Lung microvascular endothelial cell (primary cell): Measurements from ENCODE around the gene RAP1GDS1. TPM values are rescaled to one million over a fixed set of nuclear protein-coding genes. Genes with fewer than 3 reads are reported as not detected.
A peak's percentile ranks its signal among the peaks of the same experiment; 100 is the strongest.

ENCODE experiments used
- DNase-seq, 2 donors: peaks; one replicate each; pipeline versions ENCODE4 v3.0.0 to v3.0.0-alpha.2; 2010; ENCODE audit warnings: low read depth in 2 of 2
- total RNA-seq: library from RNA; depleted of rRNA; stranded (reverse); fragments of >200 nt; gene quantifications from 2 replicates; pipeline ENCODE4 v1.2.1, GENCODE V29; 2014

RAP1GDS1 gene
- total RNA-seq, 1 donor from 2014 or later = 44.8 TPM

GRCh38 chr4:98480535-98480934 is 219.4 kb downstream of the RAP1GDS1 start:
- DNase-seq = no peak

GRCh38 chr4:98481167-98481566 is 220.0 kb downstream of the RAP1GDS1 start:
- no peak for DNase-seq

- DNase-seq = no peak
These were observed 221.3 kb downstream of the RAP1GDS1 start for GRCh38 chr4:98482503-98482846.

GRCh38 chr4:98482847-98483806 is 221.9 kb downstream of the RAP1GDS1 start:
- peak in 1 of 2 donors; percentile 70 for DNase-seq

- peak in 1 of 2 donors; percentile 41 for DNase-seq
These were observed 222.8 kb downstream of the RAP1GDS1 start for GRCh38 chr4:98484031-98484430.

- no peak for DNase-seq
These were observed 224.7 kb downstream of the RAP1GDS1 start for GRCh38 chr4:98485816-98486345.

- no peak for DNase-seq
These were observed 229.1 kb downstream of the RAP1GDS1 start for GRCh38 chr4:98490251-98490650.

GRCh38 chr4:98491899-98492559 is 230.8 kb downstream of the RAP1GDS1 start:
- no peak for DNase-seq

- DNase-seq = no peak
These were observed 232.1 kb downstream of the RAP1GDS1 start for GRCh38 chr4:98493296-98493695.

Other genes with a start within 250 kb of the RAP1GDS1 start
- under 0.01 TPM in 1 of 2 replicates, not detected in the other for gene STPG2, start 117.9 kb upstream of the RAP1GDS1 start, total RNA-seq